ENCODE measurements around the gene ASTL.

ASTL gene

GRCh38 chr2:96111257-96111640 is 27.1 kb downstream of the ASTL start:
- H3K9me2 ChIP-seq (replicated peaks; ENCODE audit: insufficient read depth, low read length) = no peaks in the 10 kb centered on the region
- no peaks in the 10 kb centered on the region for H4K20me1 ChIP-seq (ENCODE audit: insufficient read depth, low read length)
- no peaks in the 10 kb centered on the region for H3K4me1 ChIP-seq (ENCODE audit: low read length)
- no peak overlapping the region for H3K4me3 ChIP-seq (ENCODE audit: low read length)
- H2AFZ ChIP-seq (ENCODE audit: low read length) = no peak overlapping the region
- DNase-seq = no peak
- no peak overlapping the region for H3K9ac ChIP-seq (ENCODE audit: low read length)
- H3K27me3 ChIP-seq (replicated peaks; ENCODE audit: insufficient read depth, low read length) = peaks cover 29% of the 10 kb centered on the region
- no peaks in the 10 kb centered on the region for H3K9me3 ChIP-seq (replicated peaks; ENCODE audit: insufficient read depth, low read length)
- H3F3A ChIP-seq (ENCODE audit: insufficient read depth, low read length) = no peaks in the 10 kb centered on the region
- TF ChIP-seq EZH2phosphoT487 (IDR thresholded peaks at IDR 0.05; ENCODE audit: low read length) (no peak), CTCF (IDR thresholded peaks at IDR 0.05; ENCODE audit: low read length) (no peak), EZH2 (optimal IDR thresholded peaks at IDR 0.05; ENCODE audit: low read depth, low read length) (no peak)
- no peaks in the 10 kb centered on the region for H3K36me3 ChIP-seq (replicated peaks; ENCODE audit: insufficient read depth, low read length)
- H3K27ac ChIP-seq (ENCODE audit: low read length) = no peak overlapping the region
- H3K4me2 ChIP-seq (ENCODE audit: low read depth, low read length) = no peak overlapping the region
- no peaks in the 10 kb centered on the region for H3K79me2 ChIP-seq (ENCODE audit: low read length)

GRCh38 chr2:96110621-96111256 is 27.6 kb downstream of the ASTL start:
- no peak overlapping the region for H2AFZ ChIP-seq (ENCODE audit: low read length)
- no peaks in the 10 kb centered on the region for H3K9me2 ChIP-seq (replicated peaks; ENCODE audit: insufficient read depth, low read length)
- no peaks in the 10 kb centered on the region for H3K4me1 ChIP-seq (ENCODE audit: low read length)
- H3K4me2 ChIP-seq (ENCODE audit: low read depth, low read length) = no peak overlapping the region
- H3K27me3 ChIP-seq (replicated peaks; ENCODE audit: insufficient read depth, low read length) = peaks cover 29% of the 10 kb centered on the region
- DNase-seq = no peak
- H4K20me1 ChIP-seq (ENCODE audit: insufficient read depth, low read length) = no peaks in the 10 kb centered on the region
- H3K27ac ChIP-seq (ENCODE audit: low read length) = no peak overlapping the region
- TF ChIP-seq EZH2 (optimal IDR thresholded peaks at IDR 0.05; ENCODE audit: low read depth, low read length) = no peak
- TF ChIP-seq CTCF (IDR thresholded peaks at IDR 0.05; ENCODE audit: low read length) = no peak
- no peak for TF ChIP-seq EZH2phosphoT487 (IDR thresholded peaks at IDR 0.05; ENCODE audit: low read length)
- no peak overlapping the region for H3K4me3 ChIP-seq (ENCODE audit: low read length)
- H3K9ac ChIP-seq (ENCODE audit: low read length) = no peak overlapping the region
- H3K9me3 ChIP-seq (replicated peaks; ENCODE audit: insufficient read depth, low read length) = no peaks in the 10 kb centered on the region
- no peaks in the 10 kb centered on the region for H3K79me2 ChIP-seq (ENCODE audit: low read length)
- H3F3A ChIP-seq (ENCODE audit: insufficient read depth, low read length) = no peaks in the 10 kb centered on the region
- no peaks in the 10 kb centered on the region for H3K36me3 ChIP-seq (replicated peaks; ENCODE audit: insufficient read depth, low read length)

- no peak overlapping the region for H2AFZ ChIP-seq (ENCODE audit: low read length)
- H3K27me3 ChIP-seq (replicated peaks; ENCODE audit: insufficient read depth, low read length) = peaks cover 21% of the 10 kb centered on the region
- no peaks in the 10 kb centered on the region for H3K9me3 ChIP-seq (replicated peaks; ENCODE audit: insufficient read depth, low read length)
- DNase-seq = no peak
- H3K36me3 ChIP-seq (replicated peaks; ENCODE audit: insufficient read depth, low read length) = no peaks in the 10 kb centered on the region
- TF ChIP-seq EZH2 (optimal IDR thresholded peaks at IDR 0.05; ENCODE audit: low read depth, low read length) (no peak), EZH2phosphoT487 (IDR thresholded peaks at IDR 0.05; ENCODE audit: low read length) (no peak), CTCF (IDR thresholded peaks at IDR 0.05; ENCODE audit: low read length) (no peak)
- no peak overlapping the region for H3K4me2 ChIP-seq (ENCODE audit: low read depth, low read length)
- H4K20me1 ChIP-seq (ENCODE audit: insufficient read depth, low read length) = no peaks in the 10 kb centered on the region
- no peaks in the 10 kb centered on the region for H3K4me1 ChIP-seq (ENCODE audit: low read length)
- no peaks in the 10 kb centered on the region for H3K79me2 ChIP-seq (ENCODE audit: low read length)
- no peak overlapping the region for H3K9ac ChIP-seq (ENCODE audit: low read length)
- H3K27ac ChIP-seq (ENCODE audit: low read length) = no peak overlapping the region
- H3K9me2 ChIP-seq (replicated peaks; ENCODE audit: insufficient read depth, low read length) = no peaks in the 10 kb centered on the region
- H3K4me3 ChIP-seq (ENCODE audit: low read length) = no peak overlapping the region
- H3F3A ChIP-seq (ENCODE audit: insufficient read depth, low read length) = no peaks in the 10 kb centered on the region
Observed at GRCh38 chr2:96109931-96110511, 28.3 kb downstream of the ASTL start.
